Measurements from ENCODE around the gene OLFML3.

DNA sequence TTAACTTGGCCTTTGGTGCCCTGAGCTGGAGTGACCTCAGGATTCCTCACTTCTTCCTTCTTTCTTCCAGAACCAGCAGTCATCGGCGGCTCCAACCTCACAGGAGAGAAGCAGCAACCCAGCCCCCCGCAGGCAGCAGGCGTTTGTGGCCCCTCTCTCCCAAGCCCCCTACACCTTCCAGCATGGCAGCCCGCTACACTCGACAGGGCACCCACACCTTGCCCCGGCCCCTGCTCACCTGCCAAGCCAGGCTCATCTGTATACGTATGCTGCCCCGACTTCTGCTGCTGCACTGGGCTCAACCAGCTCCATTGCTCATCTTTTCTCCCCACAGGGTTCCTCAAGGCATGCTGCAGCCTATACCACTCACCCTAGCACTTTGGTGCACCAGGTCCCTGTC lies 6.3 kb upstream of the OLFML3 start:
- TF ChIP-seq, protein P1, sequence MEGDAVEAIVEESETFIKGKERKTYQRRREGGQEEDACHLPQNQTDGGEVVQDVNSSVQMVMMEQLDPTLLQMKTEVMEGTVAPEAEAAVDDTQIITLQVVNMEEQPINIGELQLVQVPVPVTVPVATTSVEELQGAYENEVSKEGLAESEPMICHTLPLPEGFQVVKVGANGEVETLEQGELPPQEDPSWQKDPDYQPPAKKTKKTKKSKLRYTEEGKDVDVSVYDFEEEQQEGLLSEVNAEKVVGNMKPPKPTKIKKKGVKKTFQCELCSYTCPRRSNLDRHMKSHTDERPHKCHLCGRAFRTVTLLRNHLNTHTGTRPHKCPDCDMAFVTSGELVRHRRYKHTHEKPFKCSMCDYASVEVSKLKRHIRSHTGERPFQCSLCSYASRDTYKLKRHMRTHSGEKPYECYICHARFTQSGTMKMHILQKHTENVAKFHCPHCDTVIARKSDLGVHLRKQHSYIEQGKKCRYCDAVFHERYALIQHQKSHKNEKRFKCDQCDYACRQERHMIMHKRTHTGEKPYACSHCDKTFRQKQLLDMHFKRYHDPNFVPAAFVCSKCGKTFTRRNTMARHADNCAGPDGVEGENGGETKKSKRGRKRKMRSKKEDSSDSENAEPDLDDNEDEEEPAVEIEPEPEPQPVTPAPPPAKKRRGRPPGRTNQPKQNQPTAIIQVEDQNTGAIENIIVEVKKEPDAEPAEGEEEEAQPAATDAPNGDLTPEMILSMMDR (IDR thresholded peaks at IDR 0.05), result no peak
- no peak for TF ChIP-seq POLR2A (IDR thresholded peaks at IDR 0.05)

Data from right lobe of liver (tissue), 4 donors.